Occipital lobe (tissue), 2 donors: ENCODE results near the gene DNASE2. TPM values are rescaled to one million over a fixed set of nuclear protein-coding genes. Genes with fewer than 3 reads are reported as not detected.
"Not testable (repeated sequence)": the region's sequence is repeated elsewhere in the genome, so short reads cannot be mapped to it uniquely, and the experiment has no call there.

Experiments used
- DNase-seq: peaks from one replicate; lab custom pipeline; 2025; lab: John Stamatoyannopoulos, UW
- total RNA-seq: library from RNA; depleted of rRNA; stranded (reverse); fragments of >200 nt; gene quantifications from one replicate; pipeline ENCODE4 v1.2.3, GENCODE V29; 2014

DNASE2 gene
- total RNA-seq, result 4.5 TPM

- peak; percentile 84 for DNase-seq
These were observed at the start of gene DNASE2 for GRCh38 chr19:12881172-12881808. TSS of gene DNASE2 (minus strand) at chr19:12881449. CDS start at chr19:12881375, 74 bp downstream.

GRCh38 chr19:12930002-12930645, 48.9 kb upstream of the DNASE2 start:
- DNase-seq, result no peak

- no peak for DNase-seq
These were observed 43.5 kb upstream of the DNASE2 start for GRCh38 chr19:12924621-12925310.

- DNase-seq, result no peak
These were observed 41.7 kb upstream of the DNASE2 start for GRCh38 chr19:12922959-12923358.

- no peak for DNase-seq
These were observed 39.8 kb upstream of the DNASE2 start for GRCh38 chr19:12921047-12921446.

GRCh38 chr19:12918253-12918652, 37.0 kb upstream of the DNASE2 start:
- DNase-seq, result no peak

GRCh38 chr19:12915860-12916259, 34.6 kb upstream of the DNASE2 start:
- not testable (repeated sequence) for DNase-seq

GRCh38 chr19:12913851-12914690, 32.8 kb upstream of the DNASE2 start:
- no peak for DNase-seq

- peak; percentile 68 for DNase-seq
These were observed 31.8 kb upstream of the DNASE2 start for GRCh38 chr19:12913011-12913561.

- DNase-seq, result no peak
These were observed 31.3 kb upstream of the DNASE2 start for GRCh38 chr19:12912571-12912970.

GRCh38 chr19:12907166-12907565, 25.9 kb upstream of the DNASE2 start:
- DNase-seq, result no peak

GRCh38 chr19:12899891-12900518, 18.8 kb upstream of the DNASE2 start:
- DNase-seq, result no peak

GRCh38 chr19:12896460-12896859, 15.2 kb upstream of the DNASE2 start:
- no peak for DNase-seq

GRCh38 chr19:12893582-12893981, 12.3 kb upstream of the DNASE2 start:
- no peak for DNase-seq

- DNase-seq, result no peak
These were observed 10.3 kb upstream of the DNASE2 start for GRCh38 chr19:12891553-12892021.

- peak; percentile 97 for DNase-seq
These were observed 9.7 kb upstream of the DNASE2 start, which contains the start of gene GCDH for GRCh38 chr19:12890787-12891552. TSS of gene GCDH (plus strand) at chr19:12891160. CDS start at chr19:12891305, 145 bp downstream.

- not testable (repeated sequence) for DNase-seq
These were observed 9.1 kb upstream of the DNASE2 start for GRCh38 chr19:12890299-12890786.

- DNase-seq, result no peak
These were observed 6.9 kb upstream of the DNASE2 start for GRCh38 chr19:12888006-12888603.
